C1 segment of cervical spinal cord (tissue), 14 donors: ENCODE results near the gene DAB2IP.
A peak's percentile ranks its signal among the peaks of the same experiment; 100 is the strongest.

ENCODE experiments used
- DNase-seq, 14 donors: peaks; one replicate each; lab custom pipeline; 2025; lab: John Stamatoyannopoulos, UW

Gene DAB2IP

GRCh38 chr9:121815546-121816448 is 164.4 kb downstream of the DAB2IP start:
- DNase-seq = no peak

- no peak for DNase-seq
These were observed 165.0 kb downstream of the DAB2IP start for GRCh38 chr9:121816449-121816817.

- no peak for DNase-seq
These were observed 165.5 kb downstream of the DAB2IP start for GRCh38 chr9:121816845-121817450.

GRCh38 chr9:121817476-121817875 is 166.0 kb downstream of the DAB2IP start:
- DNase-seq = no peak

- peak in 1 of 14 donors; percentile 65 for DNase-seq
These were observed 166.7 kb downstream of the DAB2IP start for GRCh38 chr9:121818016-121818661.

- DNase-seq = no peak
These were observed 167.5 kb downstream of the DAB2IP start for GRCh38 chr9:121818841-121819427.

- peak in 1 of 14 donors; percentile 20 for DNase-seq
These were observed 168.2 kb downstream of the DAB2IP start for GRCh38 chr9:121819428-121820231.

GRCh38 chr9:121820286-121821005 is 169.0 kb downstream of the DAB2IP start:
- no peak for DNase-seq

GRCh38 chr9:121821326-121821725 is 169.9 kb downstream of the DAB2IP start:
- DNase-seq = peak in 1 of 14 donors; percentile 66

GRCh38 chr9:121822093-121823085 is 171.0 kb downstream of the DAB2IP start:
- peak in 1 of 14 donors; percentile 96 for DNase-seq

- DNase-seq = no peak
These were observed 172.2 kb downstream of the DAB2IP start for GRCh38 chr9:121823451-121824169.

GRCh38 chr9:121824651-121825030 is 173.2 kb downstream of the DAB2IP start:
- no peak for DNase-seq

GRCh38 chr9:121825031-121825691 is 173.7 kb downstream of the DAB2IP start:
- DNase-seq = no peak

- DNase-seq = no peak
These were observed 175.3 kb downstream of the DAB2IP start for GRCh38 chr9:121826711-121827110.

- DNase-seq = no peak
These were observed 176.0 kb downstream of the DAB2IP start for GRCh38 chr9:121827251-121827967.

GRCh38 chr9:121830441-121831140 is 179.2 kb downstream of the DAB2IP start:
- no peak for DNase-seq

GRCh38 chr9:121831869-121832268 is 180.4 kb downstream of the DAB2IP start:
- no peak for DNase-seq
